Smooth muscle cell (in vitro differentiated cells): ENCODE measurements around the gene ARID2. TPM values are rescaled to one million over a fixed set of nuclear protein-coding genes. Genes with fewer than 3 reads are reported as not detected.

Source experiments
- DNase-seq: peaks from one replicate; lab custom pipeline; 2025; ENCODE audit not compliant: unreplicated experiment; lab: John Stamatoyannopoulos, UW
- H2AFZ ChIP-seq: fragments of 200-600 bp; sonication (generic); 2 replicates; pipeline ENCODE4 v1.6.0; 2016; ENCODE audit warnings: antibody characterized with exemption, low read depth, mild to moderate bottlenecking
- H3F3A ChIP-seq: fragments of 200-600 bp; sonication (generic); 2 replicates; pipeline ENCODE4 v1.6.0; 2017; ENCODE audit warnings: antibody characterized with exemption, low read depth
- H3K27ac ChIP-seq: fragments of 200-600 bp; sonication (generic); 2 replicates; pipeline ENCODE4 v1.5.1; 2016; ENCODE audit warnings: low read depth, mild to moderate bottlenecking
- H3K27me3 ChIP-seq: fragments of 200-600 bp; sonication (generic); 2 replicates; pipeline ENCODE4 v1.6.1; 2016; ENCODE audit warnings: low read depth, mild to moderate bottlenecking
- H3K36me3 ChIP-seq: fragments of 200-600 bp; sonication (generic); 2 replicates; pipeline ENCODE4 v1.5.1; 2016; ENCODE audit warnings: low read depth
- H3K4me1 ChIP-seq: fragments of 200-600 bp; sonication (generic); 2 replicates; pipeline ENCODE4 v1.5.1; 2016; ENCODE audit warnings: low read depth
- H3K4me2 ChIP-seq: fragments of 200-600 bp; sonication (generic); 2 replicates; pipeline ENCODE4 v1.6.0; 2016; ENCODE audit warnings: mild to moderate bottlenecking
- H3K4me3 ChIP-seq: fragments of 200-600 bp; sonication (generic); 2 replicates; pipeline ENCODE4 v1.5.1; 2016; ENCODE audit warnings: mild to moderate bottlenecking
- H3K79me2 ChIP-seq: fragments of 200-600 bp; sonication (generic); 2 replicates; pipeline ENCODE4 v1.6.0; 2016; ENCODE audit warnings: low read depth, mild to moderate bottlenecking
- H3K9ac ChIP-seq: fragments of 200-600 bp; sonication (generic); 2 replicates; pipeline ENCODE4 v1.6.0; 2016; ENCODE audit warnings: low read depth
- H3K9me3 ChIP-seq: fragments of 200-600 bp; sonication (generic); replicated peaks from 2 replicates; pipeline ENCODE4 v1.5.1; 2016; ENCODE audit warnings: low read depth
- H4K20me1 ChIP-seq: fragments of 200-600 bp; sonication (generic); 2 replicates; pipeline ENCODE4 v1.6.0; 2016; ENCODE audit warnings: low read depth
- CTCF ChIP-seq: fragments of 200-600 bp; sonication (generic); IDR thresholded peaks from 2 replicates; pipeline ENCODE4 v1.5.1; 2017; ENCODE audit warnings: borderline replicate concordance, mild to moderate bottlenecking, antibody characterized with exemption; ENCODE audit not compliant: insufficient read depth, poor library complexity, severe bottlenecking
- WGBS: methylation state at CpG from one replicate; pipeline ENCODE4 v1.1.7; 2016; ENCODE audit warnings: low lambda C conversion rate; 5-methylcytosine and 5-hydroxymethylcytosine counted together
- polyA plus RNA-seq: library from polyadenylated mRNA; unstranded; fragments of >200 nt; fragmentation: Nextera tagmentation; extraction: Ambion mirVana; gene quantifications from 2 replicates; pipeline ENCODE4 v1.2.1, GENCODE V29; 2016
- total RNA-seq: library from RNA; depleted of rRNA; stranded (reverse); fragments of >200 nt; gene quantifications from 2 replicates; pipeline ENCODE4 v1.2.3, GENCODE V29; 2014

Gene ARID2
- total and polyA plus RNA-seq, 2 experiments from 2014 or later = 9.9 to 36.2 TPM

DNA sequence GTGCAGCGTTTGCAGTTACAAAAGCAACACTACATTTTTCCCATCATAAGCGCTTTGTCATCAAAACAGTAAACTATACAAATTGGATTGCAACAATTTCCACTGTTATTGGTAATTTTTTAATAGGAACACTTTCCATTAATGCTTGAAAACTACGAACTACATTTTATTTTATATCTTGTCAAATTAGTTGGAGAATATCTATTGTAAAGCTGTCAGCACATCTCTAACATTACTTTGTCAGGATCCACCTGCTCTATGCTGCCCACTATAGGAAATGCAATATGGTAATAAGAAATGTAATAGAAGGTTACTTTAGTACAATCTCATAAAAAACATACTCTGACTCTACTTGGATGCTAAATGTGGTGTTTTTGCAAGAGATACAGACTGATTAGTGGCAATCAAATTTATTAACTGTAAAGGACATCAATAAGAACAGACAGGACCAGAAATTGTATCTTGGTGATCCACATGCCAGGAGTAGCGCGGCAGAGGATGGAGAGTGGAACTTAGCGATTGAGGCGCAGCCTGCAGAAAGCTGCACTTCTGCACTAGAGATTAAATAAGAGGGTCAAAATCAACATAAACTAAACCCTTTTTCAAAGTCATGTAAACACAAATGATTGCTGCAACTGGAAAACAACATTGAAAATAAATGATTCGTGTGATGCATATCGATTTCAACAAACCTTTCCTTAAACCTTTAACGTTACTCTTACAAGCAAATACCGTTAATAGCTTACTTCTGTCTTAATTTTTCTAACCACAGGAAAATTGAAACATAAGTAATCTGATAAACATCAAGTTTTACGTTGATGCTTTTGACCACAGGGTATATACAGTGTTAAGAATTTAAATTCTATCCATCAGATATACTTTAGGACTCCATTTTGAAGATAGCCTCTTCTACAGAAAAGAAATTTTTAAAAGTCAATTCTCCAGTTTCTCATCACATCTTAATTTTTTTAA, 3.6 kb upstream of the ARID2 start:
- Histone ChIP-seq H3K27ac (peak overlapping the region; percentile 93), H3K27me3 (no peaks in the 10 kb centered on the region), H3K4me2 (peak overlapping the region; percentile 85), H3K79me2 (peaks cover 56% of the 10 kb centered on the region), H3K9ac (peak overlapping the region; percentile 95), H3K36me3 (no peaks in the 10 kb centered on the region), H3K4me3 (peak overlapping the region; percentile 87), H3K9me3 (no peaks in the 10 kb centered on the region), H3K4me1 (peaks cover 16% of the 10 kb centered on the region), H3F3A (peaks cover 14% of the 10 kb centered on the region), H2AFZ (peak overlapping the region; percentile 97), H4K20me1 (peaks cover 52% of the 10 kb centered on the region)
- WGBS = 13% methylated on average over 12 of the region's 12 CpGs
- TF ChIP-seq CTCF = peak; percentile 64
- DNase-seq = no peak

DNA sequence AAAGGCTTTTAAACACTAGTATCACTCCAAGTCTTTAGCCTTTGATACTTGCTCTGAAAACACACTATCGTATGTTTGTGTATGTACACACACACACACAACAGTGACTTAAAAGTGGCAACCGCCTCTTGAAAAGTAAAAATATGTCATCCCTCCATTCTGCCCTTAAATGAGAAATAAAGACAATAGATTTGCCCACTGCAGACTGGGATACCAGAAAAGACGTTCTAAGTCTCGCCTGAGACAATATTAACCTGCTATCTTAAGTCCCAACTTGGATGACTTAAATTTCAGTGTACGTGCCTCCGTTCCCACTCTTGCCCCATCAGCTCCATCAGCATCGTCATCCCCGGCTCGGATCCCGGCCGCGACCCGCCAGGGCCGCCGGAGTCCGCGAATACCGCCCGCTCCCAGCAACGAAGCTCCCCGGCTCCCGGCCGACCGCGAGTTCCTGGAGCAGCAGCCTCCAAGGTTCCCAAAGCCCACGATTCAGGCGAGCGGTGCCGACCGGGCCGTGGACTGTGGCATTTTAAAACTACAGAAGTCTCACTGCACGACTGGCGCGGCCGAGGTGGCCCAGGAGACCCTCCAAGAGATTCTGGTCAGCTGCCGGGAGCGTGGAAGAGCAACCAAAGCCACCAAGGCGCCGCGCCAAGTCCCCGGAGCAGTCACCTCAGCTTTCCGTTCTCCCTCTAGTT, 2.8 kb upstream of the ARID2 start:
- under 1% methylated on average over 42 of the region's 42 CpGs for WGBS
- peak overlapping the region; percentile 93 for H3K27ac ChIP-seq
- peak overlapping the region; percentile 95 for H3K9ac ChIP-seq
- DNase-seq = peak; percentile 49
- TF ChIP-seq CTCF = no peak
- H3K9me3 ChIP-seq = no peaks in the 10 kb centered on the region
- H4K20me1 ChIP-seq = peaks cover 44% of the 10 kb centered on the region
- H3K27me3 ChIP-seq = no peaks in the 10 kb centered on the region
- H2AFZ ChIP-seq = peak overlapping the region; percentile 97
- H3K4me2 ChIP-seq = peak overlapping the region; percentile 85
- H3K79me2 ChIP-seq = peaks cover 56% of the 10 kb centered on the region
- H3K4me1 ChIP-seq = peaks cover 25% of the 10 kb centered on the region
- H3K4me3 ChIP-seq = peak overlapping the region; percentile 87
- H3F3A ChIP-seq = peaks cover 21% of the 10 kb centered on the region
- no peaks in the 10 kb centered on the region for H3K36me3 ChIP-seq

GRCh38 chr12:45727301-45727979, 2.1 kb upstream of the ARID2 start:
- TF ChIP-seq CTCF = no peak
- DNase-seq = peak; percentile 79
- peaks cover 57% of the 10 kb centered on the region for H3K79me2 ChIP-seq
- peak overlapping the region; percentile 85 for H3K4me2 ChIP-seq
- H2AFZ ChIP-seq = peak overlapping the region; percentile 97
- peaks cover 21% of the 10 kb centered on the region for H3F3A ChIP-seq
- H3K27me3 ChIP-seq = no peaks in the 10 kb centered on the region
- peak overlapping the region; percentile 87 for H3K4me3 ChIP-seq
- WGBS = under 1% methylated on average over 45 of the region's 45 CpGs
- peak overlapping the region; percentile 93 for H3K27ac ChIP-seq
- H3K9me3 ChIP-seq = no peaks in the 10 kb centered on the region
- H3K36me3 ChIP-seq = no peaks in the 10 kb centered on the region
- H3K9ac ChIP-seq = peak overlapping the region; percentile 95
- H4K20me1 ChIP-seq = peaks cover 37% of the 10 kb centered on the region
- peaks cover 32% of the 10 kb centered on the region for H3K4me1 ChIP-seq
